Measurements from ENCODE around the gene S100A3. TPM values are rescaled to one million over a fixed set of nuclear protein-coding genes. Genes with fewer than 3 reads are reported as not detected.
A peak's percentile ranks its signal among the peaks of the same experiment; 100 is the strongest.

The S100A3 gene
- total and polyA plus RNA-seq, 2 of the 8 experiments (the other 6 are each of a cell fraction or from before 2014, with no cell fraction given), result 0.26 to 0.47 TPM

DNA sequence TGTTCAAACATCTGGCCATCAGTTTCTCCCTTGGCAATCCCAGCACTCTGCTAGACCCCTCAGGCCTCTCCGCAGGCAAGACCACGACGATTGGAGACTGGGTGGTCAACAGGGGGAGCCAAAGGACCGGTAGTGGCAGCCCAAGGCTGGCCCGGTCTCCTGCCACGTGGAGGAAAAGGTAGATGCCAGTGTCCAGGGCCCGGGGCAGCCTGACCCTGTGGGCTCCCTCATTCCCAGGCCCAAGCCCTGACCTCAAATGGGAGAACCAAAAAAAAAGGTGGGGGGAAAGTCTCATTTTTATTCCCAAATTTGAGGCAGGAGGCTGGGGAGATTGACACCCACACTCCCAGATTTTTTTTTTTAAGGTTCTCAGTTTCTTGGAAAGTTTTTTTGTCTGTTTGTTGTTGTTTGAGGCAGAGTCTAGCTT lies 38.1 kb downstream of the S100A3 start:
- FAIRE-seq (peak; percentile 63), DNase-seq (ENCODE audit: low read depth in 1 of 2, low spot score in 2 of 2) (peak in 1 of 2 experiments; percentile 93)
- H4K20me1 ChIP-seq (replicated peaks in 1 of 2; ENCODE audit: control insufficient read depth in 1 of 2, insufficient read depth in 2 of 2, low read length in 2 of 2), result no peaks in the 10 kb centered on the region
- H4K5ac ChIP-seq (ENCODE audit: insufficient read length, low read depth, low read length), result no peak overlapping the region
- H3K23me2 ChIP-seq (ENCODE audit: low read depth, low read length), result no peaks in the 10 kb centered on the region
- no peak overlapping the region for H3K14ac ChIP-seq (ENCODE audit: insufficient read length)
- H3K4me3 ChIP-seq (ENCODE audit: extremely low read depth in 1 of 4, insufficient read depth in 2 of 4, low read depth in 3 of 4, low read length in 4 of 4), result no peak overlapping the region
- peaks cover 0 to 3% (median 1%) of the 10 kb centered on the region in 4 experiments; a peak in 3 of 7 replicates for H3K4me1 ChIP-seq (replicated peaks in 1 of 4; ENCODE audit: control insufficient read depth in 3 of 4, insufficient read depth in 4 of 4, low read length in 3 of 4)
- no peak overlapping the region for H4K91ac ChIP-seq (replicated peaks; ENCODE audit: insufficient read length, low read length)
- H3K4me2 ChIP-seq (ENCODE audit: insufficient read depth in 1 of 2, low read depth in 2 of 2, low read length in 2 of 2), result no peak overlapping the region
- ChIA-PET POLR2A (ENCODE audit: partially characterized antibody) (interaction anchor here (0.6 to 1.8 kb wide), 4 partner anchors 22 to 135 kb away, joined by 3 to 5 read pairs (median 4); no protein-coding TSS in a partner anchor), CTCF (ENCODE audit: partially characterized antibody) (interaction anchor here (0.6 to 5.3 kb wide), 61 partner anchors 9 to 434 kb away, joined by 3 to 86 read pairs (median 5); partner anchors contain the start of genes PGLYRP4, S100A1, S100A13 and S100A14)
- no peak overlapping the region for H2BK20ac ChIP-seq (ENCODE audit: low read length)
- H2AK5ac ChIP-seq (ENCODE audit: low read depth, low read length), result no peak overlapping the region
- no peak overlapping the region for H3K18ac ChIP-seq (ENCODE audit: extremely low read depth, low read length)
- H3K9me3 ChIP-seq (ENCODE audit: insufficient read depth in 2 of 2, low read depth in 1 of 2, low read length in 1 of 2), result no peaks in the 10 kb centered on the region
- H2AFZ ChIP-seq (ENCODE audit: low read length), result 0 out of 2 replicates have a peak overlapping the region, but pooled peaks have one; percentile 64
- H3K56ac ChIP-seq (replicated peaks; ENCODE audit: insufficient read length, low read depth, low read length), result no peak overlapping the region
- no peak overlapping the region for H3K27ac ChIP-seq (ENCODE audit: low read depth, low read length)
- H3K27me3 ChIP-seq (replicated peaks in 1 of 4; ENCODE audit: control insufficient read depth in 3 of 4, extremely low read depth in 1 of 4, insufficient read depth in 3 of 4, low read length in 3 of 4), result peaks cover 0 to 5% (median 2%) of the 10 kb centered on the region in 4 experiments; a peak in 3 of 7 replicates
- no peak overlapping the region for H3K23ac ChIP-seq (ENCODE audit: insufficient read length)
- no peak overlapping the region for H2BK5ac ChIP-seq (ENCODE audit: low read depth, low read length)
- no peak overlapping the region for H2BK120ac ChIP-seq (replicated peaks; ENCODE audit: low read depth, low read length)
- H3K36me3 ChIP-seq (ENCODE audit: control insufficient read depth in 2 of 4, insufficient read depth in 4 of 4, low read length in 3 of 4), result no peaks in the 10 kb centered on the region
- no peak overlapping the region for H3K9ac ChIP-seq (replicated peaks in 1 of 4; ENCODE audit: extremely low read depth in 1 of 4, low read depth in 3 of 4, low read length in 3 of 4)
- H3K4ac ChIP-seq (replicated peaks; ENCODE audit: insufficient read length, low read depth, low read length), result no peak overlapping the region
- H3K79me1 ChIP-seq (ENCODE audit: low read depth, low read length), result no peaks in the 10 kb centered on the region
- H2BK12ac ChIP-seq (ENCODE audit: low read depth, low read length), result no peak overlapping the region
- no peak overlapping the region; the same call in 1 of the 2 replicates for H4K8ac ChIP-seq (ENCODE audit: extremely low read depth, insufficient read depth, low read length)
- no peak overlapping the region for H2BK15ac ChIP-seq (ENCODE audit: low read length)
- no peaks in the 10 kb centered on the region for H3K79me2 ChIP-seq (ENCODE audit: control insufficient read depth in 1 of 2, insufficient read depth in 2 of 2, low read length in 2 of 2)
- WGBS, 2 experiments (ENCODE audit: extremely low coverage in 1 of 2, insufficient coverage in 1 of 2, insufficient read length in 1 of 2, insufficient replicate concordance in 2 of 2, low coverage in 1 of 2, low lambda C conversion rate in 2 of 2, missing lambda C conversion rate in 1 of 2), result 12% methylated on average over 7 of the region's 7 CpGs; no CpG with 5 or more reads in 1 of the 2 experiments
- no peak for TF ChIP-seq FOSL1 (IDR thresholded peaks at IDR 0.05; ENCODE audit: insufficient read depth, low read depth, low read length)
- no peak for TF ChIP-seq GTF2F1 (IDR thresholded peaks at IDR 0.05; ENCODE audit: borderline replicate concordance, low read depth, low read length)
- TF ChIP-seq SIRT6 (IDR thresholded peaks at IDR 0.05; ENCODE audit: low read length), result no peak
- peak; percentile 99 to 100 for TF ChIP-seq RAD21 (IDR thresholded peaks at IDR 0.05 in 1 of 2, conservative IDR thresholded peaks at IDR 0.05 in 1 of 2; ENCODE audit: low read depth in 2 of 2, low read length in 2 of 2)
- no peak for TF ChIP-seq RBBP5 (IDR thresholded peaks at IDR 0.05; ENCODE audit: borderline replicate concordance, low read depth, low read length)
- peak; percentile 42; the same call in 1 of the 2 replicates for TF ChIP-seq TBP (IDR thresholded peaks at IDR 0.05; ENCODE audit: low read depth, low read length)

All from H1 (cell line).